Muscle layer of colon (tissue), 2 donors: ENCODE measurements around the gene POLR2L.

ENCODE experiments used
- H3K27ac ChIP-seq: one replicate; pipeline ENCODE4 v1.7.0; 2013; ENCODE audit warnings: low read depth, mild to moderate bottlenecking, low read length, moderate library complexity
- H3K27me3 ChIP-seq, 2 donors: one replicate each; pipeline ENCODE4 v1.7.0; 2013; ENCODE audit warnings: low read length in 2 of 2, mild to moderate bottlenecking in 2 of 2; ENCODE audit not compliant: insufficient read depth in 2 of 2, control insufficient read depth in 1 of 2
- H3K36me3 ChIP-seq: one replicate; pipeline ENCODE4 v1.7.0; 2013; ENCODE audit warnings: mild to moderate bottlenecking, low read length; ENCODE audit not compliant: insufficient read depth
- H3K4me1 ChIP-seq: one replicate; pipeline ENCODE4 v1.7.0; 2013; ENCODE audit warnings: mild to moderate bottlenecking, low read length; ENCODE audit not compliant: insufficient read depth
- H3K4me3 ChIP-seq, 2 donors: one replicate each; pipeline ENCODE4 v1.7.0; 2013; ENCODE audit warnings: low read length in 2 of 2, low read depth in 1 of 2, mild to moderate bottlenecking in 1 of 2, moderate library complexity in 1 of 2
- H3K9ac ChIP-seq: one replicate; pipeline ENCODE4 v1.7.0; 2013; ENCODE audit warnings: low read length
- H3K9me3 ChIP-seq: one replicate; pipeline ENCODE4 v1.7.0; 2013; ENCODE audit warnings: mild to moderate bottlenecking, low read length
- donor health status: abdominal sarcoma.
- donor health status: Adenocarcinoma of cecum.

Gene POLR2L

DNA sequence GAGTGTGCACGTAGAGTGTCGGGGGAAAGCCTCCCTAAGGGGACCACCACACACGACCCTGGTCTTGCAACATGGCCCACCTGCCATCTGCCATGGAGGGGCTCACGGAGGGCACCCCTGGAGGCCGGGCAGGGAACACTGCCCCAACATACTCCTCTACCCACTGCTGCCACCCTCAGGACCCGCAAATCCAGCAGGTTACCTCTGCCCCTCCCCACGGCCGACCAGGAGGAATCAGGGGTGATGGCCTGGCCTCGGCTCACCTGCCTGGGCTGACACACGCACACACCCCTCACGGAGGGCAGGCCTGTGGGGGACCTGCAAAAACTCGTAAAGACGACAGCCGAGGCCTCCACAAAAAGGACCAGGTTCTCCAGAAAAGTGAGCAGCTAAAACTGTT, 38.1 kb upstream of the POLR2L start:
- H3K9me3 ChIP-seq = no peaks in the 10 kb centered on the region
- H3K4me1 ChIP-seq = peaks cover 4% of the 10 kb centered on the region
- no peak overlapping the region for H3K9ac ChIP-seq
- no peak overlapping the region for H3K27ac ChIP-seq
- no peaks in the 10 kb centered on the region for H3K27me3 ChIP-seq
- no peak overlapping the region for H3K4me3 ChIP-seq
- no peaks in the 10 kb centered on the region for H3K36me3 ChIP-seq

DNA sequence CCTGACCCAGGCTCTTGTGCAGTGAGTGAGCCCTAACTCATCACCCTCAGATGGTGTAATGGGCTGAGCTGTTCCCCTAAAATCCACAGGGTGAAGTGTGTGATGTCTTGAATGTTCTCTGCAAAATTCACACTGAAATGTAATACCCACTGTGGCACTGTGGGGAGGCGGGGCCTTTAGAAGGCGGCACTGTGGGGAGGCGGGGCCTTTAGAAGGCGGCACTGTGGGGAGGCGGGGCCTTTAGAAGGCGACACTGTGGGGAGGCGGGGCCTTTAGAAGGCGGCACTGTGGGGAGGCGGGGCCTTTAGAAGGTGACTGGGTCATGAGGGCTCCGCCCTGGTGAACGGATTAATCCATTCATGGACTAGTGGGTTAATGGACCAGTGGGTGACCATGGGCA, 35.2 kb upstream of the POLR2L start:
- Histone ChIP-seq H3K36me3 (no peaks in the 10 kb centered on the region), H3K9ac (no peak overlapping the region), H3K27me3 (no peaks in the 10 kb centered on the region), H3K4me3 (no peak overlapping the region), H3K9me3 (no peaks in the 10 kb centered on the region), H3K27ac (no peak overlapping the region), H3K4me1 (peaks cover 4% of the 10 kb centered on the region)

DNA sequence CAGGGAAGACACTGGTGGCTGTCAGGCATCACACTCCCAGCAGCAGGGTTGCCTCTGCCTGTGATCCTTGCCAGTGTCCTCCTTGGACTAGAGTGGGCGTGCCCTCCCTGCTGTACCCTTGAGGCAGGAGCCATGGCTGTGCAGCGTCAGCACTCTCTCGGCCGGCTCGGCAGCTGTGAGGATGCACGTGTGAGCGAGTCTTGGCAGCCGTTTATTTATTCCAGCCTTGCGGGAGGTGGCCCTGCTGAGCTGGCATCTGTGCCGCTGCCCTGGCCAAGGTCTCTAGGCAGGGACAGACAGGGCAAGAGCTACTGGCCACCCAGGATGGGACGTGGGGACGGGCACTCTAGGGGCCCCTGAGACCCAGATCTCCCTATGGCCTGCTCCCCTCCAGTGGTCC, 34.2 kb upstream of the POLR2L start:
- H3K9ac ChIP-seq = no peak overlapping the region
- H3K4me1 ChIP-seq = peaks cover 4% of the 10 kb centered on the region
- no peak overlapping the region for H3K27ac ChIP-seq
- no peak overlapping the region for H3K4me3 ChIP-seq
- no peaks in the 10 kb centered on the region for H3K9me3 ChIP-seq
- H3K27me3 ChIP-seq = no peaks in the 10 kb centered on the region
- no peaks in the 10 kb centered on the region for H3K36me3 ChIP-seq

DNA sequence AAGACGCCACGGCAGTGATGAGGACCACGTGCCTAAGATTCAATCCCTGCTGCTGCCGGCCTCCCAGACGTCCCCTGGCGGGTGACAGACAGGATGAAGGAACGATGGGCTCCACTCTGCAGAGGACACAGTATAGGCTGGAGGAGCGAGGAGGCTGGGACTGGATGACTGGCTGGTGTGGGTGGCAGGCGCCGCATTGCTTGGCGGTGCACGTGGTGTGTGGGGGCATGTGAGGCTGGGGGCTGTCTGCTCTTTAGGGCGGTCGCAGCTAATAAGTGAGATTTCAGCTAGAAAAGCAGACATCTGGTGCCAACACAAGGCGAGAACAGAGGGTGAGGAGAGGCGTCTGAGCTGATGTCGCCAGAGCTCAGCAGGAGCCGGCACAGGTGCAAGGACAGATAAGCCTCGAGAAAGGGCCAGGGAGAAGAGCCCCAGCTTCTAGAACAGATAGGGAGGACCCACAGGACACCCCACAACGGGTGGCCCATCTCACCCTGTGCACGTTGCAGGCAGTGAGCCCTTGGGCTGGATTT, 33.5 kb upstream of the POLR2L start:
- H3K9me3 ChIP-seq = no peaks in the 10 kb centered on the region

DNA sequence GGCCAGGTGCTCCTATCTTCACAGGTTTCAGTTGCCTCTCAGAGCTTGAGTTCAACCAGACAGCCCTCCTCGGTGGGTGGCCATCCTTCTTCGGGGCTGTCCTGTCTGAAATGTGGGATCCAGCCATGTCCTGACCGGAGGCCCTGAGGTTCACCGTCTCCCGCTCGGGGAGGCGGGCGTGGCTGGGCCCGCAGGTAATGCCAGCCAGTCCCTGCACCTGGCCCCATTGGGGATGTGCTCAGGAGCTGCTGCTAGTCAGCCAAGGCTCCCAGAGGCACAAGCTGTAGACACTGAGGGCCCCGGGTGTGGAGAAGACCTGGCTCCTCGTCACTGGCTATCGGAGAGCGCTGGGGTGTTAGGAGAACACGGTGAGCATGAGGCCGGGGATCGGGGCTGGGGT, 32.9 kb upstream of the POLR2L start:
- H3K36me3 ChIP-seq = no peaks in the 10 kb centered on the region
- H3K4me3 ChIP-seq = no peak overlapping the region
- no peaks in the 10 kb centered on the region for H3K27me3 ChIP-seq
- H3K9ac ChIP-seq = no peak overlapping the region
- H3K4me1 ChIP-seq = peaks cover 4% of the 10 kb centered on the region
- H3K27ac ChIP-seq = no peak overlapping the region
- H3K9me3 ChIP-seq = no peaks in the 10 kb centered on the region

More for the DNA sequence above, 33.5 kb upstream of the POLR2L start:
- Histone ChIP-seq H3K27ac (no peak overlapping the region), H3K4me3 (no peak overlapping the region), H3K9ac (no peak overlapping the region), H3K27me3 (no peaks in the 10 kb centered on the region), H3K4me1 (peaks cover 4% of the 10 kb centered on the region), H3K36me3 (no peaks in the 10 kb centered on the region)

DNA sequence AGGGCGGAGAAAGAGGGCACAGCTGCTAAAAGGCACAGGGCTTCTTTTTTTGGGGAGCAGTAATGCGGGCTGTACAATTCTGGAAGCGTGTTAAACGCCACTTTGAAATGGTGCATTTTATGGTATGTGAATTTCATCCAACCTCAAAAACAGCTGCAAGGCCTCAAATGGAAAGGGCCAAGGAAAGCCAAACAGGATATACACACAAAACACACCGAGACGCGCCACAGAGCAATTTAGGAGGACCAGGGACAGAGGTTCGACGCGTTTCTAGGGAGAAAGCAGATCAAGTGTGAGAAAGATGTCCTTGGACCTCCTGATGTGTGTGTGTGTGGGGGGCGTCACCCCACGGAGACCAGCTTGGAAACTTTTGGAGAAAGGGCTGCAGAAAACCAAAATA, 31.4 kb upstream of the POLR2L start:
- H3K4me1 ChIP-seq = peaks cover 4% of the 10 kb centered on the region
- peaks cover under 1% of the 10 kb centered on the region for H3K36me3 ChIP-seq
- H3K4me3 ChIP-seq = no peak overlapping the region
- no peak overlapping the region for H3K27ac ChIP-seq
- H3K27me3 ChIP-seq = no peaks in the 10 kb centered on the region
- no peak overlapping the region for H3K9ac ChIP-seq
- no peaks in the 10 kb centered on the region for H3K9me3 ChIP-seq

DNA sequence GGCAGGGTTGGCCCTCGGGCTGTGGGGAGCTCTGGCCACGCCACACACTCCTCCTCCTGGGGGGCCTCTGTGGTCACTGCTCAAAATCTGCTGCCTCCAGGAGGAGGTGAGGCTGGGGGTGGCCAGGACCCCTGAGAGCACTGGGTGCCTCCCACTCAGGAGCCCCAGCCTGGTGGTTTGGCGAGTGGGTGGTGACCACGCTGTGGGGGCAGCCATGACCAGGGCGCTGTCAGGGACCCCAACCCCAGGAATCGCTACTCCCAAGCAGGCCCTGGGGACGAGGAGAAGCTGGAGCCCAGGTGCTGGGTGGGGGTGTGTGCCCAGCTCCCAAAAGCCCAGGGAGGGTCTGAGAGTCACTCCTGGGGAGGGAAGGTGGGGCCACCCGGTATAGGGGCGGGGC, 30.5 kb upstream of the POLR2L start:
- Histone ChIP-seq H3K36me3 (peaks cover 7% of the 10 kb centered on the region), H3K9me3 (no peaks in the 10 kb centered on the region), H3K9ac (no peak overlapping the region), H3K4me3 (no peak overlapping the region), H3K27ac (no peak overlapping the region), H3K27me3 (no peaks in the 10 kb centered on the region), H3K4me1 (peaks cover 4% of the 10 kb centered on the region)

DNA sequence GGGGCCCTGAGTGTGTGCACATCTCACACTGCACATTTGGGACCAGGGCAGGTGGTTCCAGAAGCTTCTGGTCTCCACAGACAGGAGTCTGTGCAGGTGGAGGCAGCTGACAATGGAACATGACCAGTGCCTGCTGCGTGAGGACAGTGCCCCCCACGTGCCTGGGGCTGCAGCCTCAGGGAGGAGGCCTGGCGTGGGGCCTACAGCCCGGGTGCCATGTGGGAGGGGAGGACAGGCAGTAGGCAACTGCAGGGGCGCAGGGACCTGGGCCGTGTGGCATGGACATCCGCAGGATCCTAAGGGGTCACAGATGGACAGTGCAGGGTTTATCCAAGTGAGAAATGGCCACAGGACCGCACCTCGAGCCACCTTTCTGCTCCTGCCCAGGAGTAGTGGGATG, 29.1 kb upstream of the POLR2L start:
- Histone ChIP-seq H3K9ac (no peak overlapping the region), H3K4me1 (peaks cover 4% of the 10 kb centered on the region), H3K36me3 (peaks cover 7% of the 10 kb centered on the region), H3K9me3 (no peaks in the 10 kb centered on the region), H3K4me3 (no peak overlapping the region), H3K27ac (no peak overlapping the region), H3K27me3 (no peaks in the 10 kb centered on the region)

DNA sequence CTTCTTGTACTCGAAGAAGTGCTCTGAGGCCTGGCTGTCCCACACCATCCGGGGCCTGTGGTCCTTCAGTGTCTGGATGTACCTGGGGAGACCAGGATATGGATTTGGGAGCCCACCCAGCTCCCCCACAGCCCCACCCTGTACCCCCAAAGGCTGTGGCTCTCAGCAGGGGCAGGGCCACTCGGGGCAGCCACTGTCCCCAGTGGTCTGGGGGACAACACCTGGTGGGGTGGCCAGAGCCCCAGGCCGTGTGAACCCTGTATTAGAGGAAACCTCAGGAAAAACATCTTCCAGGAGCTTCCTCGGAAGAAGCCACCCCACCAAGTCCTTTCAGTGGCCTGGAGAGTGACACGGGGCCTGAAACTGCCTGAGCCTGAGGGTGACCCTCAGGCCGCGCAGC, 28.1 kb upstream of the POLR2L start:
- no peaks in the 10 kb centered on the region for H3K9me3 ChIP-seq
- no peak overlapping the region for H3K9ac ChIP-seq
- no peak overlapping the region for H3K27ac ChIP-seq
- H3K4me1 ChIP-seq = no peaks in the 10 kb centered on the region
- H3K4me3 ChIP-seq = no peak overlapping the region
- no peaks in the 10 kb centered on the region for H3K27me3 ChIP-seq
- H3K36me3 ChIP-seq = peaks cover 7% of the 10 kb centered on the region

DNA sequence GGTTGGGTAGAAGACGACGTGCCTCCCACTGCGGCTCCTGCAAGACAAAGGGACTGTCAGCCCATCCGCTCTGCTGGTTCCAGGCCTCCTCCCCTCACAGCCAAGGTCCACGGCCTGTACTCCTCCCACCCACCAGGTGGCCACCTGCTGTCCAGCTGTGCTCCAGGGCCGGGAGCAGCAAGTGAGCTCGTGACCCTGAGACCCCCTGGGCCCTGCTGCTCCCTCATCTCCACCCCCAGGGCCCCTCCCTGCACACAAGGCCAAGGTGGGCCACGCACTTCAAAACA, 27.7 kb upstream of the POLR2L start:
- Histone ChIP-seq H3K4me1 (no peaks in the 10 kb centered on the region), H3K9ac (no peak overlapping the region), H3K27me3 (no peaks in the 10 kb centered on the region), H3K4me3 (no peak overlapping the region), H3K36me3 (peaks cover 7% of the 10 kb centered on the region), H3K9me3 (no peaks in the 10 kb centered on the region), H3K27ac (no peak overlapping the region)

DNA sequence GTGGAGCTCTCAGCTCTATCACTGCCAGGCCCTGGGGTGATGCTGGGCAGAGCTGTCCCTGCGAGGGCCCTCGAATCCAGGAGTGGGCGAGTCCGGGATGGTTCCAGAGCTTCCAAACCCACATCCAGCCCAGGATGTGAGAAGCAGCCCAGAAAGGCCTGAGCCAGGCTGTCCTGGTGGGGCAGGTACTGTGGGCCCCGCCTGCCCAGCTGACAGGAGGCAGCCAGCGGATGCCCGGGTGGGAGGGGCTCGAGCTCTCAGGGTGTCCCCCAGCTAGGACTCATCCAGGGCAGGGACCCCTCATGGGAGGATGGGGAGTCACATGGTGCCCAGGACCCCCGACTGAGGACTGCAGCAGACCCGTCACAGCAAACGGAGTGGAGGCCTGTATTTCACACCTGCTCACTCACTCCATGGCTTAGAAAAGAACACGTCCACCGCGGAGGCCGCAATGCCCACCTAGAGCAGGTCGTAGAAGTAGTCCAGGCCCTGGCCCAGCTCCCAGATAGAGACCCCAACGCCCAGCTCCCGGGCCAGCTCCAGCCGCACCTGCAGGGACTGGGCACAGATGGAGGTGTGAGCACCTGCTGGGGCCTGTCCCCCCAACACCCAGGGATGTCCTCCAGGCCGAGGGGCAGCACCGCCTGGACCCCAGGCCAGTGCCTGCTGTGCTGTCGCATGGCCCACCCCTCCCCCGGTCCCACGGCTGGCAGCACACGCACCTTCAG, 27.2 kb upstream of the POLR2L start:
- Histone ChIP-seq H3K9ac (no peak overlapping the region), H3K27me3 (no peaks in the 10 kb centered on the region), H3K27ac (no peak overlapping the region), H3K9me3 (no peaks in the 10 kb centered on the region), H3K36me3 (peaks cover 7% of the 10 kb centered on the region), H3K4me1 (no peaks in the 10 kb centered on the region), H3K4me3 (no peak overlapping the region)

DNA sequence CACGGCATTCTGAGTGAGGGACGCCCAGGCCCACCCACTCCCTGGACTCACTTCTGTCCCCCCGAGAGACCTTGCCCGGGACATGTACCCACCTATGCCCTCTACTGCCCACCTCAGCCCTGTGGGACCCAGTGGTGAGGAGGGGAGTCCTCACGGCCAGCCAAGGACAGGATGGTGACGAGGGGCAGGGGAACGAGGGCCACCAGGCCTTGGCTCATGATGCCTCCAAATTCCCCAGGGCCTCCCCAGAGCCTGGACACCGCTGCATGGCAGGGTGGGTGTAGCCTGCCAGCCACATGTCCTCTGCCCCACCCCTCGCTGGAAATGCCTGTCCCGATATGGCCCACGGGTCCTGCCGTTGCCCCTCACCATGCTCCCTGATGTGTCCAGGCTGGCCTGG, 26.5 kb upstream of the POLR2L start:
- Histone ChIP-seq H3K9me3 (no peaks in the 10 kb centered on the region), H3K27ac (no peak overlapping the region), H3K36me3 (peaks cover 7% of the 10 kb centered on the region), H3K4me1 (no peaks in the 10 kb centered on the region), H3K27me3 (no peaks in the 10 kb centered on the region), H3K4me3 (no peak overlapping the region), H3K9ac (no peak overlapping the region)
